IMR-90 (cell line): ENCODE data around the gene CXXC1. TPM values are rescaled to one million over a fixed set of nuclear protein-coding genes. Genes with fewer than 3 reads are reported as not detected.

Experiments
- ATAC-seq: fragments of 200-7000 bp; cut with Tn5 transposase; 2 replicates; pipeline ENCODE4 v1.9.1; 2020; ENCODE audit warnings: low read depth, mild to moderate bottlenecking, moderate library complexity
- BruUV-seq: library from RNA; stranded (reverse); fragments of 400-500 nt; replicated peaks from 2 replicates; lab custom pipeline; 2021; lab: Mats Ljungman, UMichigan
- CTCF ChIA-PET: fragments of 300-600 bp; formaldehyde crosslinking; extraction: SDS; loops from one replicate; lab custom pipeline; 2021; ENCODE audit warnings: antibody characterized with exemption; lab: Yijun Ruan, JAX
- POLR2A ChIA-PET: fragments of 300-600 bp; sonication (Branson Sonifier 250); formaldehyde crosslinking; loops from one replicate; lab custom pipeline; 2022; ENCODE audit warnings: antibody characterized with exemption; ENCODE audit not compliant: unreplicated experiment; lab: Charles Lee
- DNase-seq: peaks from one replicate; pipeline ENCODE4 v3.0.0; 2013
- H2AFZ ChIP-seq: replicated peaks from 2 replicates; pipeline ENCODE3; 2013; ENCODE audit warnings: low read length, mild to moderate bottlenecking; ENCODE audit not compliant: poor library complexity
- H2AK5ac ChIP-seq: 2 replicates; pipeline ENCODE4 v1.6.1; 2013; ENCODE audit warnings: low read depth, low read length, inconsistent platforms
- H2AK9ac ChIP-seq: replicated peaks from 2 replicates; pipeline ENCODE3; 2013; ENCODE audit warnings: mild to moderate bottlenecking, low read depth, low read length, moderate library complexity; ENCODE audit not compliant: poor library complexity
- H2BK120ac ChIP-seq: 2 replicates; pipeline ENCODE4 v1.6.1; 2013; ENCODE audit warnings: low read depth, low read length, inconsistent platforms
- H2BK15ac ChIP-seq: 3 replicates; pipeline ENCODE4 v1.6.1; 2013; ENCODE audit warnings: low read depth, low read length, inconsistent platforms
- H2BK20ac ChIP-seq: 2 replicates; pipeline ENCODE4 v1.6.1; 2013; ENCODE audit warnings: low read depth, mild to moderate bottlenecking, inconsistent platforms, low read length, moderate library complexity
- H2BK5ac ChIP-seq: 2 replicates; pipeline ENCODE4 v1.6.1; 2013; ENCODE audit warnings: mild to moderate bottlenecking, low read depth, low read length, inconsistent platforms; ENCODE audit not compliant: poor library complexity, severe bottlenecking
- H3K14ac ChIP-seq: replicated peaks from 2 replicates; pipeline ENCODE4 v1.6.1; 2013; ENCODE audit warnings: low read depth, low read length, inconsistent platforms
- H3K18ac ChIP-seq: 2 replicates; pipeline ENCODE4 v1.6.1; 2013; ENCODE audit warnings: low read depth, low read length, control low read depth
- H3K23ac ChIP-seq: 2 replicates; pipeline ENCODE4 v1.6.1; 2013; ENCODE audit warnings: low read depth, low read length, inconsistent platforms
- H3K27ac ChIP-seq: 2 replicates; pipeline ENCODE4 v1.5.1; 2013; ENCODE audit warnings: mild to moderate bottlenecking, control low read depth, low read length; ENCODE audit not compliant: insufficient read depth
- H3K27me3 ChIP-seq: 2 replicates; pipeline ENCODE4 v1.6.1; 2013; ENCODE audit warnings: low read length; ENCODE audit not compliant: control insufficient read depth, insufficient read depth
- H3K36me3 ChIP-seq: 2 replicates; pipeline ENCODE4 v1.6.1; 2013; ENCODE audit warnings: low read length, mixed read lengths; ENCODE audit not compliant: control insufficient read depth, insufficient read depth
- H3K4ac ChIP-seq: 2 replicates; pipeline ENCODE4 v1.6.1; 2013; ENCODE audit warnings: low read depth, low read length, inconsistent platforms
- H3K4me1 ChIP-seq: 2 replicates; pipeline ENCODE4 v1.6.1; 2013; ENCODE audit warnings: low read length, mixed read lengths; ENCODE audit not compliant: control insufficient read depth, insufficient read depth
- H3K4me2 ChIP-seq: 2 replicates; pipeline ENCODE4 v1.6.1; 2013; ENCODE audit warnings: low read depth, mild to moderate bottlenecking, control low read depth, low read length, moderate library complexity
- H3K4me3 ChIP-seq: 2 replicates; pipeline ENCODE4 v1.5.1; 2013; ENCODE audit warnings: low read depth, mild to moderate bottlenecking, control low read depth, low read length, moderate library complexity; ENCODE audit not compliant: insufficient read depth
- H3K56ac ChIP-seq: 2 replicates; pipeline ENCODE4 v1.6.1; 2013; ENCODE audit warnings: low read length, inconsistent platforms; ENCODE audit not compliant: insufficient read depth; ENCODE audit errors: extremely low read depth
- H3K79me1 ChIP-seq, 2 experiments: 2 replicates each; pipeline ENCODE4 v1.6.1; 2013; ENCODE audit warnings: low read length in 2 of 2, inconsistent platforms in 1 of 2, low read depth in 1 of 2
- H3K9ac ChIP-seq: 2 replicates; pipeline ENCODE4 v1.6.1; 2013; ENCODE audit warnings: low read depth, low read length, control low read depth
- H3K9me1 ChIP-seq: 2 replicates; pipeline ENCODE4 v1.6.1; 2013; ENCODE audit warnings: low read length, inconsistent platforms; ENCODE audit not compliant: insufficient read depth
- H3K9me3 ChIP-seq: 2 replicates; pipeline ENCODE4 v1.6.1; 2013; ENCODE audit warnings: low read length; ENCODE audit not compliant: control insufficient read depth, insufficient read depth
- H4K20me1 ChIP-seq: 2 replicates; pipeline ENCODE4 v1.6.1; 2013; ENCODE audit warnings: low read length, inconsistent platforms; ENCODE audit not compliant: insufficient read depth
- H4K5ac ChIP-seq: 2 replicates; pipeline ENCODE4 v1.6.1; 2013; ENCODE audit warnings: mild to moderate bottlenecking, low read depth, low read length, control low read depth
- H4K8ac ChIP-seq, 2 experiments: 2 replicates each; pipeline ENCODE4 v1.6.1; 2013; ENCODE audit warnings: low read depth in 2 of 2, low read length in 2 of 2, control low read depth in 1 of 2, inconsistent platforms in 1 of 2
- H4K91ac ChIP-seq: 2 replicates; pipeline ENCODE4 v1.6.1; 2013; ENCODE audit warnings: low read depth, low read length, inconsistent platforms; ENCODE audit not compliant: insufficient read depth
- FOS ChIP-seq: fragments of 150-350 bp; IDR thresholded peaks from 2 replicates; pipeline ENCODE4 v1.6.1; 2016; ENCODE audit warnings: low read depth, low read length
- MXI1 ChIP-seq: IDR thresholded peaks from 2 replicates; pipeline ENCODE4 v1.6.1; 2012; ENCODE audit warnings: low read depth, mild to moderate bottlenecking, low read length, moderate library complexity, borderline replicate concordance
- NFE2L2 ChIP-seq: fragments of 150-350 bp; IDR thresholded peaks from 2 replicates; pipeline ENCODE4 v1.6.1; 2016; ENCODE audit warnings: low read depth, mild to moderate bottlenecking, low read length
- POLR2A ChIP-seq: IDR thresholded peaks from 2 replicates; pipeline ENCODE4 v1.6.1; 2012; ENCODE audit warnings: mild to moderate bottlenecking, low read depth, low read length
- WGBS, 2 experiments: methylation state at CpG; one replicate each; pipeline versions ENCODE4 v1.1.5 to v1.1.7; 2013; ENCODE audit warnings: missing lambda C conversion rate in 2 of 2; ENCODE audit not compliant: insufficient read length in 1 of 2; ENCODE audit errors: extremely low coverage in 2 of 2; 5-methylcytosine and 5-hydroxymethylcytosine counted together
- dilution Hi-C: fragments of 300-500 bp; cut with HindIII; formaldehyde crosslinking; loops from one replicate; pipeline ENCODE4 v1.14.3; 2018; ENCODE audit warnings: low sequenced_read_pairs; ENCODE audit not compliant: unreplicated experiment
- in situ Hi-C: fragments of 300-500 bp; cut with MboI; formaldehyde crosslinking; loops from 3 replicates; pipeline ENCODE4 v1.14.3; 2019; ENCODE audit warnings: low sequenced_read_pairs, inconsistent platforms, mixed read lengths
- intact Hi-C: fragments of 100-400 bp; cut with micrococcal nuclease; formaldehyde crosslinking; loops from 2 replicates; pipeline ENCODE4 v1.10.0; 2022
- polyA plus RNA-seq, 3 experiments: library from polyadenylated mRNA; depleted of rRNA; stranded (reverse); fragments of >200 nt; gene quantifications; 2 replicates each; pipeline ENCODE4 v1.2.3, GENCODE V29; 2012; ENCODE audit warnings: low replicate concordance in 1 of 3
- total RNA-seq: library from RNA; depleted of rRNA; stranded (reverse); fragments of >200 nt; gene quantifications from 2 replicates; pipeline ENCODE4 v1.2.3, GENCODE V29; 2012

CXXC1 gene
- total and polyA plus RNA-seq, 2 of the 4 experiments (the other 2 are of a cell fraction), result 24.0 to 66.2 TPM

DNA sequence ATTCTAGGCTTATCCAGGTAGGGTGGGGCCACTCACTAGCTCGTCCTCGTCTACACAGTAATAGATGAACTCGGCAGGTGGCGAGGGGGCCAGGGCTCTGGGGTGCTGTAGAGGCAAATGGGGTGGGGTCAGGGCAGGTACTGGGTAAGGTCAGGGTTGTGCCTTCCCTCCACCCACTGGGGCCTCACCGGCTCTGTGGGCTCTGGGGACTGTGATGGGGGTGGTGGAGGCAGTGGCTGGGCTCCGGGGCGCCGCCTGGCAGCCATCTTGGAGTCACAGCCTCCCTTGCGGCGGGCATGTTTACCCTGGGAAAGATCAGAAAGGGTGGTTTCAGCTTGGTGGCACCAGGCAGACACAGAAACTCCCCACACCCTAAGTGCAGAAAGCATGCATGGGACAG, 12.6 kb downstream of the CXXC1 start:
- no peak for ATAC-seq
- Histone ChIP-seq H3K56ac (no peak overlapping the region), H3K18ac (no peak overlapping the region), H2BK15ac (no peak overlapping the region), H3K27ac (no peak overlapping the region), H2AFZ (peak overlapping the region; percentile 24), H2BK5ac (no peak overlapping the region), H4K8ac (no peak overlapping the region), H3K4me2 (no peak overlapping the region), H3K14ac (no peak overlapping the region), H3K9me3 (no peaks in the 10 kb centered on the region), H3K9me1 (peaks cover 14% of the 10 kb centered on the region; the same call in 1 of the 2 replicates), H2AK5ac (no peak overlapping the region), H2AK9ac (no peak overlapping the region), H3K4ac (no peak overlapping the region), H3K27me3 (no peaks in the 10 kb centered on the region), H4K5ac (no peak overlapping the region), H4K91ac (no peak overlapping the region), H3K36me3 (peaks cover 72% of the 10 kb centered on the region), H2BK120ac (no peak overlapping the region), H4K20me1 (peaks cover 9% of the 10 kb centered on the region), H3K9ac (no peak overlapping the region), H3K79me1 (peaks cover 11 to 39% of the 10 kb centered on the region in 2 experiments), H3K23ac (no peak overlapping the region), H2BK20ac (no peak overlapping the region), H3K4me3 (no peak overlapping the region), H3K4me1 (peaks cover 3% of the 10 kb centered on the region; the same call in 1 of the 2 replicates)
- no CpG with 5 or more reads among the region's 10 CpGs for WGBS, 2 experiments
- DNase-seq, result no peak
- ChIA-PET CTCF (no interaction called here), POLR2A (no interaction called here)
- dilution Hi-C loops (no loop called here), intact Hi-C loops (no loop called here), in situ Hi-C loops (loop anchor here (25.0 kb wide), 2 partner anchors 762 to 1638 kb away; partner anchors contain the start of gene SMAD4)
- BruUV-seq, result no TSS peak
- TF ChIP-seq NFE2L2 (no peak), MXI1 (no peak), POLR2A (no peak), FOS (no peak)
